Stimulated activated CD8-positive, alpha-beta memory T cell treated with anti-CD3 and anti-CD28 coated beads, Interleukin-15, amount 100 ng/mL, for 24 hours (primary cell): ENCODE measurements around the gene TTC7B.

Source experiments
- DNase-seq: peaks from one replicate; pipeline ENCODE4 v3.0.0-alpha.2; 2020; ENCODE audit warnings: low read depth

The TTC7B gene

GRCh38 chr14:90805662-90806540, 10.3 kb downstream of the TTC7B start:
- no peak for DNase-seq

- DNase-seq: no peak
These were observed 11.2 kb downstream of the TTC7B start for GRCh38 chr14:90805084-90805391.

- no peak for DNase-seq
These were observed 11.7 kb downstream of the TTC7B start for GRCh38 chr14:90804292-90805083.

GRCh38 chr14:90803249-90803648, 13.0 kb downstream of the TTC7B start:
- DNase-seq: no peak

GRCh38 chr14:90799420-90799819, 16.8 kb downstream of the TTC7B start:
- DNase-seq: no peak

GRCh38 chr14:90797919-90798318, 18.3 kb downstream of the TTC7B start:
- DNase-seq: no peak

- DNase-seq: no peak
These were observed 18.8 kb downstream of the TTC7B start for GRCh38 chr14:90797451-90797850.

GRCh38 chr14:90796329-90796728, 19.9 kb downstream of the TTC7B start:
- no peak for DNase-seq

- no peak for DNase-seq
These were observed 20.5 kb downstream of the TTC7B start for GRCh38 chr14:90795744-90796143.

- no peak for DNase-seq
These were observed 24.7 kb downstream of the TTC7B start for GRCh38 chr14:90791486-90791885.

- no peak for DNase-seq
These were observed 28.2 kb downstream of the TTC7B start for GRCh38 chr14:90788031-90788430.

- no peak for DNase-seq
These were observed 30.3 kb downstream of the TTC7B start for GRCh38 chr14:90785876-90786450.

- DNase-seq: no peak
These were observed 30.8 kb downstream of the TTC7B start for GRCh38 chr14:90785471-90785870.

- DNase-seq: no peak
These were observed 31.5 kb downstream of the TTC7B start for GRCh38 chr14:90784621-90785270.

GRCh38 chr14:90783344-90783743, 32.9 kb downstream of the TTC7B start:
- DNase-seq: no peak

- no peak for DNase-seq
These were observed 33.3 kb downstream of the TTC7B start for GRCh38 chr14:90782892-90783291.

- no peak for DNase-seq
These were observed 34.4 kb downstream of the TTC7B start for GRCh38 chr14:90781876-90782275.

- DNase-seq: no peak
These were observed 34.9 kb downstream of the TTC7B start for GRCh38 chr14:90781344-90781761.

- no peak for DNase-seq
These were observed 35.7 kb downstream of the TTC7B start for GRCh38 chr14:90780519-90780918.

GRCh38 chr14:90778571-90779255, 37.5 kb downstream of the TTC7B start:
- no peak for DNase-seq

- no peak for DNase-seq
These were observed 38.3 kb downstream of the TTC7B start for GRCh38 chr14:90777830-90778485.
